ENCODE results near the gene NCOR2.

- TF ChIP-seq POLR2A (IDR thresholded peaks at IDR 0.05) (no peak), POLR2AphosphoS5 (IDR thresholded peaks at IDR 0.05) (no peak)
Observed at GRCh38 chr12:124520265-124520701, 47.1 kb downstream of the NCOR2 start.

All from suprapubic skin (tissue), 4 donors.